Cardiac muscle cell (in vitro differentiated cells and primary cell): ENCODE measurements around the gene ANKFY1. TPM values are rescaled to one million over a fixed set of nuclear protein-coding genes. Genes with fewer than 3 reads are reported as not detected.
"Not testable (repeated sequence)": the region's sequence is repeated elsewhere in the genome, so short reads cannot be mapped to it uniquely, and the experiment has no call there.

Source experiments
- DNase-seq, 2 donors: peaks; one replicate each; pipeline versions ENCODE4 v3.0.0 to v3.0.0-alpha.2; 2010 to 2017; ENCODE audit warnings: low read depth in 1 of 2, low spot score in 1 of 2
- H3K27ac ChIP-seq: fragments of 200-600 bp; sonication (generic); 2 replicates; pipeline ENCODE4 v1.5.1; 2016
- H3K27me3 ChIP-seq: fragments of 200-600 bp; sonication (generic); 2 replicates; pipeline ENCODE4 v1.6.0; 2016; ENCODE audit warnings: control low read depth
- H3K36me3 ChIP-seq: fragments of 200-600 bp; sonication (generic); 2 replicates; pipeline ENCODE4 v1.5.1; 2016; ENCODE audit warnings: control low read depth
- H3K4me1 ChIP-seq: fragments of 200-600 bp; sonication (generic); 2 replicates; pipeline ENCODE4 v1.8.1; 2017; ENCODE audit warnings: low read depth, mild to moderate bottlenecking, mixed run types
- H3K4me3 ChIP-seq: fragments of 200-600 bp; sonication (generic); 2 replicates; pipeline ENCODE4 v1.5.1; 2016; ENCODE audit warnings: mild to moderate bottlenecking
- H3K9me3 ChIP-seq: fragments of 200-600 bp; sonication (generic); 2 replicates; pipeline ENCODE4 v1.5.1; 2017; ENCODE audit warnings: low read depth, mild to moderate bottlenecking, control low read depth
- CTCF ChIP-seq: IDR thresholded peaks from 2 replicates; pipeline ENCODE4 v1.5.1; 2012; ENCODE audit warnings: low read depth, mild to moderate bottlenecking, low read length
- polyA plus RNA-seq: library from polyadenylated mRNA; unstranded; fragments of >200 nt; fragmentation: Nextera tagmentation; extraction: Ambion mirVana; gene quantifications from 2 replicates; pipeline ENCODE4 v1.2.1, GENCODE V29; 2016
- total RNA-seq: library from RNA; depleted of rRNA; stranded (reverse); fragments of >200 nt; gene quantifications from 2 replicates; pipeline ENCODE4 v1.2.3, GENCODE V29; 2016

Gene ANKFY1
- total and polyA plus RNA-seq, 2 experiments from 2014 or later = 19.5 to 29.0 TPM

GRCh38 chr17:4144422-4144747 is 119.4 kb downstream of the ANKFY1 start:
- H3K4me3 ChIP-seq = peak overlapping the region; percentile 95
- H3K4me1 ChIP-seq = peaks cover 10% of the 10 kb centered on the region
- H3K27me3 ChIP-seq = no peaks in the 10 kb centered on the region
- H3K36me3 ChIP-seq = no peaks in the 10 kb centered on the region
- no peak for TF ChIP-seq CTCF
- no peak for DNase-seq
- H3K9me3 ChIP-seq = no peaks in the 10 kb centered on the region
- H3K27ac ChIP-seq = peak overlapping the region; percentile 98

GRCh38 chr17:4143563-4144421 is 120.0 kb downstream of the ANKFY1 start:
- no peaks in the 10 kb centered on the region for H3K9me3 ChIP-seq
- H3K4me3 ChIP-seq = peak overlapping the region; percentile 95
- peak; percentile 95 to 96 for DNase-seq
- peaks cover 10% of the 10 kb centered on the region for H3K4me1 ChIP-seq
- no peak for TF ChIP-seq CTCF
- H3K27me3 ChIP-seq = no peaks in the 10 kb centered on the region
- peak overlapping the region; percentile 98 for H3K27ac ChIP-seq
- H3K36me3 ChIP-seq = no peaks in the 10 kb centered on the region

DNA sequence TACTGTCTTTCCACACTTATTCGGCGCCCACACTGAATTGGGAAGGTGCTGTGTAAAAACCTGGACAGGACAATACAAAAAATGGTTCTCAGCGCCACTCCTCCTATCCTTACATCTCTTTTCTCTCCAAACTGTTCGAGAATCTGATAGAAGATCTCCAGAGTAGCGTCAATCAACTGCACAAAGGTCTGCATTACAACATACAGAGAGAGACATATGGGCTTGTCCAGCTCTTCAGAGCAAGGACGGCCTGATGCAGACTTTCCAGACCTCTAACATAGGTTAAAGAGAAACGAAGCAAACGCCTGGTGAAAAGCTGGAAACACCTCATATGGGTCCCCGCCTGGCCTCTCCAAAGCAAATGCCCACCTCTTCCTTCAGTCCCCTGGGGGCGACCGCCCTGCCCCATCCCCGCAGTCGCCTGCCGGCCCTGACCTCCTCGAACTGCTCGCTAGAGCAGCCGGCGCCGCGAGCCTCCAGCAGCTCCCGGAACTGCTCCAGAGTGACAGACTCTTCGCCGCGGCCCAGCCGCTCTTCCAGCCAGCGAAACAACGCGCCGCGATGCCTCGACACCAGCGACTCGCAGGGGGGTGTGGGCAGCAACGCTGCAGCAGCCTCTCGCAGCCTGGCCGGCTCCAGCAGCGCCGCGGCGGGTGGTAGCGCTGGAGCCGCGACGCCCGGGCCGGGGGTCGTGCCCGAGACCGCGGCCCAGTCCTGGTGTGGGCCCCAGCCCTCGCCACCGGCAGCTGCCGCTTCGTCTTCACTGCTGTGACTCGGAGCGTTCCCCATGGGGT is 121.5 kb downstream of the ANKFY1 start:
- peak overlapping the region; percentile 98 for H3K27ac ChIP-seq
- TF ChIP-seq CTCF = no peak
- peaks cover 10% of the 10 kb centered on the region for H3K4me1 ChIP-seq
- no peaks in the 10 kb centered on the region for H3K36me3 ChIP-seq
- H3K4me3 ChIP-seq = peak overlapping the region; percentile 95
- DNase-seq = peak; percentile 44 to 69
- no peaks in the 10 kb centered on the region for H3K9me3 ChIP-seq
- H3K27me3 ChIP-seq = no peaks in the 10 kb centered on the region

- DNase-seq = no peak
- Histone ChIP-seq H3K4me1 (peaks cover 10% of the 10 kb centered on the region), H3K4me3 (no peak overlapping the region), H3K9me3 (no peaks in the 10 kb centered on the region), H3K36me3 (no peaks in the 10 kb centered on the region), H3K27ac (no peak overlapping the region), H3K27me3 (no peaks in the 10 kb centered on the region)
- no peak for TF ChIP-seq CTCF
Measured at GRCh38 chr17:4140125-4140524, 123.7 kb downstream of the ANKFY1 start.

- H3K9me3 ChIP-seq = not testable (repeated sequence)
Measured at GRCh38 chr17:4138906-4139526, 124.8 kb downstream of the ANKFY1 start.

More at GRCh38 chr17:4138906-4139526, 124.8 kb downstream of the ANKFY1 start:
- H3K4me3 ChIP-seq, H3K36me3 ChIP-seq, H3K4me1 ChIP-seq, H3K27me3 ChIP-seq, DNase-seq, H3K27ac ChIP-seq: not testable (repeated sequence)
